SH-SY5Y (cell line): ENCODE results near the gene GULP1.

Experiments
- GATA2 ChIP-seq: IDR thresholded peaks from 2 replicates; pipeline ENCODE4 v1.6.1; 2011; ENCODE audit warnings: mild to moderate bottlenecking, low read depth, low read length
- GATA3 ChIP-seq: IDR thresholded peaks from 2 replicates; pipeline ENCODE4 v1.6.1; 2011; ENCODE audit warnings: low read depth, mild to moderate bottlenecking, low read length, moderate library complexity

The GULP1 gene

GRCh38 chr2:188291617-188292347, at the start of gene GULP1:
Gene GULP1 (plus strand): TSS chr2:188291874. CDS start chr2:188477703, 185,829 bp downstream.
- no peak for TF ChIP-seq GATA3
- TF ChIP-seq GATA2: no peak

DNA sequence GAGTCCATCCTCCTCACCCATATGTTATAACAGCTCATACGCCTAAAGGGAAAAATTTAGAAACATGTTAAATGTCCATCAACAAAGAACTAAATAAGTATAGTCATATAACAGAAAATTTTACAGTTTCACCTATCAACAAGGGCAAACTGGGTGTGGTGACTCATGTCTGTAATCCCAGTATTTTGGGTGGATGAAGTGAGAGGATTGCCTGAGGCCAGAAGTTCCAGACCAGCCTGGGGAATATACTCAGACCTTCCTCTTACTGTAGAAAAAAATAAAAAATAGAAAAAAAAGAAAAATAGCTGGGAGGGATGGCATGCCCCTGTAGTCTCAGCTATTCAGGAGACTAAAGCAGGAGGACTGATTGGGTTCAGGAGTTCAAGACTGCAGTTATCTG, 48.3 kb upstream of the GULP1 start:
- TF ChIP-seq GATA2 (no peak), GATA3 (no peak)

DNA sequence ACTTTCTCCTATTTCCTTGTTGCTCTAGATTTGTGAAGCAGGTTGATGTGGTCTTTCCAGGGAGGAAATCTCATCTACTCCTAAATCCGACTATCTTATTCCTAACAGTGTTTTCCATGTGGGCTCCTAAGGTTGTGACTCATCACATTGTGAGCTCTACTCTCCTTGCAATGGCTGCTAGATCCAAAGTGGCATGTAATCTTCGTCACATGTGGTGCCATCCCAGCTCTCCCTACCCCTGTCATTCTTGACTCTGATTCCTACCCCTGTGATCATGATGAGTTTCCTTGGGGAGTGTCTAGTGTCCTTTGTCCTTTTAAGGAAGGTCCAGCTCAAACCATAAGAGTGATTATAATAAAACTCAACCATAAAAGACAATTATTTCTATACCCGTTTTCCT, 47.3 kb upstream of the GULP1 start:
- TF ChIP-seq GATA2 (no peak), GATA3 (no peak)

DNA sequence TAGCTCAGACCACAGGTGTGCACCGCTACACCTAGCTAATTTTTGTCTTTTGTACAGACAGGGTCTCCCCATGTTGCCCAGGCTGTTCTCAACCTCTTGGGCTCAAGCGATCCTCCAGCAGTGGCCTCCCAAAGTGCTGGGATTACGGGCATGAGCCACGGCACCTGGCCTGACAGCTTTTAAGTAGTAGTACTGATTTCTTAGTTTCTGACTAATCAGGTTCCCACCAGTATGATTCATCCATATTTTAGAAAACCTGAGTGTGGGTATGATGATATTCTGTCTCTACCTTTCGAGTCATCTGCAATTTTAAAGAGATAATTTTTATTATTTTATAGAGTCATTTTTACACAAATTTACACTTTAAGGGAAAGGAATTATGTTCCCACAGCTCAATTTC, 46.4 kb upstream of the GULP1 start:
- no peak for TF ChIP-seq GATA3
- no peak for TF ChIP-seq GATA2

- no peak for TF ChIP-seq GATA2
- no peak for TF ChIP-seq GATA3
These were observed 43.2 kb upstream of the GULP1 start for GRCh38 chr2:188248513-188248912.

DNA sequence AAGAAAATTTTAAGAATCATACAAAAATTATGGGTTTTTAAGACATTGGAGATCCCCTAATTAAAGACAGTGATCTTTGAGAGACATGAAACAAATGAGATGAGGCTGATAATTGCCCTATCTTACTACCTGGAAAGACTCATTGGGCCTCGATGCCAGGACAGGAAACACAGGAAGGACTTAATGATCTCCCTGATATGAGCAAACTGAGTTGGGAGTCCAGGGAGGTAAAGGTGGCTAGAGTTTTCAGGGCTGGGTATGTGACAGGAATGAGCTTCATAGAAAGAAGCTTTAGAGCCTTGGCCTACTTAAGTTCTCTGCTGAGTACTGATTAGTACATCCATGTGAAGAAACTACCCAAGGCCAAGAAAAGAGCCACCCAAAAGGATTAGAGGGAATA, 40.6 kb upstream of the GULP1 start:
- TF ChIP-seq GATA2 (no peak), GATA3 (no peak)

DNA sequence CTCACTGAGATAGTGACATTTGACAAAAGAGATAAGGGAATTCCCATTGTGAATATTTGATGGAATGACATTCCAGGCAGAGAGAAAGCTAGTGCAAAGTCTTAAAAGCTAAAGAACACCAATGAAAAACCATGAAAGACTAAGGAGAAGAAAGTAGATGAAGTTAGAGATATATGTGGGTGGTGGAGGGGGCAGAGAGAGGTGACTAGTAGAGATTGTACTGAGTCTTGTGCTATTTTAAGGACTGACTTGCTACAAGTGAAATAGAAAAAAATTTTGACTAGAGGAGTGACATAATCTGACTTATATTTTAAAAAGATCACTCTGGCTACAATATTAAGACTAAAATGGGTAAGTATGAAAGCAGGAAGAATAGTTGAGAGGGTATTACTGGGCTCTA, 35.3 kb upstream of the GULP1 start:
- TF ChIP-seq GATA3: no peak
- no peak for TF ChIP-seq GATA2

GRCh38 chr2:188265315-188265714, 26.4 kb upstream of the GULP1 start:
- no peak for TF ChIP-seq GATA3
- no peak for TF ChIP-seq GATA2

GRCh38 chr2:188267776-188268175, 23.9 kb upstream of the GULP1 start:
- no peak for TF ChIP-seq GATA2
- TF ChIP-seq GATA3: no peak

GRCh38 chr2:188269004-188269403, 22.7 kb upstream of the GULP1 start:
- TF ChIP-seq GATA3 (no peak), GATA2 (no peak)

DNA sequence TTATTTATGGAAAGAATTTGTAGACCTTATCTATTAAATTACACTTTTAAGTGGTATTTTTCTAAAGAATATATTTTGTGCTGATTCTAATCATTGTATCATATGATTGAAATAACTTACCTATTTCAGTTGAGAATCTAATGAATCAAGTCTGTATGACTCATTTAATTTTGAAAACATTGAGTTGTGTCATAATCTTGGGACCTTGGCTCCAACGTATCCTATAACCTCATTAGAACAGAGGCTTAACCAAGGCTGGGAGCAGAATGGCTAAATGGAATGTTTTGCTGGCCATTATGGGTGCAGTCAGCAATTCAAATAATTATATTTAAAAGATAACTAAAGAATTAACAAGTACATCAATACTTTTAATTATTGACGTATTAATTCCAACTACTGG, 19.6 kb upstream of the GULP1 start:
- TF ChIP-seq GATA2: no peak
- no peak for TF ChIP-seq GATA3

DNA sequence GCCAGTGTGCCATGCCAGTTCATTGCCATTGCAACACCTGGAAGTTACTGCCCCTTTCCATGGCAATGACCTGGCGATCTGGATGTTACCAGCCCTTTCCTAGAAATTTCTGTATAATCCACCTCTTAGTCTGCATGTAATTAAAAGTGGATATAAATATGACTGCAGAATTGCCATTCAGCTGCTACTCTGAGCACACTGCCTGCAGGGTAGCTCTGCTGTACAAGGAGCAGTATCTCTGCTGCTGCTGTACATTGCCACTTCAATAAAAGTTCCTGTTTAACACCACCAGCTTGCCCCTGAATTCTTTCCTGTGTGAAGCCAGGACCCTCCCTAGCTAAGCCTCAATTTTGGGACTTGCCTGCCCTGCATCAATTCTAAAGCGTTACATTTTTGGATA, 17.4 kb upstream of the GULP1 start:
- TF ChIP-seq GATA3: no peak
- no peak for TF ChIP-seq GATA2

GRCh38 chr2:188276255-188276654, 15.4 kb upstream of the GULP1 start:
- no peak for TF ChIP-seq GATA3
- TF ChIP-seq GATA2: no peak

DNA sequence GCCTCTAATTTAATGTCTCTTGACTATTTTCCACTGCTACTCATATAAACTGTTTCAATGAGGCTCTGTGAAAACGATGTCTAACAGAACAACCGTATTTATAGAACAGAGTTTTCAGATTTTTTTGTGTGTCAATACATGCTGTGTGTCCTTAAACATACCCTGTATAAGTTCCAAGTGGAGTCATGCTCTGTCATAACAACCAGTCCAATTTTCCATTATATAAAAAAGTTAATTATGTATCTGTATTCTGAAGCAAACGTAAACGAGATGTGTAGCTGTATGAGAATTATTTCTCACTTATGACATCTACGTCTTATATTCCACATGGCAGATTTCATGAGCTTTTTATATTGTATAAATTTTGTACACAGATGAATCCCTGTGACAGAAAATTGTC, 13.9 kb upstream of the GULP1 start:
- no peak for TF ChIP-seq GATA2
- no peak for TF ChIP-seq GATA3

- TF ChIP-seq GATA3 (no peak), GATA2 (no peak)
These were observed 13.1 kb upstream of the GULP1 start for GRCh38 chr2:188278388-188279092.

- TF ChIP-seq GATA2: no peak
- TF ChIP-seq GATA3: no peak
These were observed 12.6 kb upstream of the GULP1 start for GRCh38 chr2:188279093-188279445.
